Epithelial cell of umbilical artery (primary cell): ENCODE measurements around the gene DSTN. TPM values are rescaled to one million over a fixed set of nuclear protein-coding genes. Genes with fewer than 3 reads are reported as not detected.

Experiments used
- total RNA-seq: library from RNA; depleted of rRNA; stranded (reverse); fragments of >200 nt; gene quantifications from 2 replicates; pipeline ENCODE4 v1.2.3, GENCODE V29; 2014

Gene DSTN
- 248 and 320 TPM in 2 replicates for total RNA-seq

DNA sequence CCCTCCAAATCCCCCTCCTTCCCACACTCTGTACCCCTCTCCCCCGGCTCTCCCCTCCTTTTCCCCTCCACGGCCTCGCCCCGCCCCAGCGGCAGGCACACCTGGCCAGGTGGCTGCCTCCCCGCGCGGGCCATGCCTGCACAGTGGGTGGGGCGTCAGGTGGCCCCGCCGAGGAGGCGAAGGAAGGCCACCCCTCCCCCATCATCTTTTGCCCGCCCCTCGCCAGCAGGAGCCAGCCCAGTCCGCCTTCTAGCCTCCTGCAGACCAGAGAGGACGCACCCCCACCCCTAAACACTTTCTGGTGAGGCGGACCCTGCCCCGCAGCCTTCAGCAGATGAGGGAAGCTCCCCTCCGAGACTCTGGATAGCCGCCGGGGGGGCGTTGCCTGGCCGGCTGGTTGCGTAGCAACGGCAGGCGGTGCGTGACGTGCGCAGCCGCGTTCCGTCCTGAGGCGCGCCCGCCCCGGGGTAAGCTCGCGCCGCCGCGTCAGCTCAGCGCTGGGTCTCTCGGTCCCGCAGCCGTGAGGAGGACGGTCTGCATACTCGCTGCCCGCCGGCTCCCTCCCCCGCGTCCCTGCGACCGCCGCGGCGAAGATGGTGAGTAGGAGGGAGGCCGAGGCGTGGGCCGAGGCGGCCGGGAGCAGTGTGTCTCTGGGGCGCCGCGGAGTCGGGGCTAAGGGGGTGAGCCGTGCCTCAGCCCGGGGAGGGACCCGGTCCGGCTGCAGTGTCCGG lies at the start of gene DSTN:
Gene DSTN, plus strand, starts transcription at position 460 of the 731 bp plus-strand sequence. Its CDS starts 134 bp downstream, at position 594.

DNA sequence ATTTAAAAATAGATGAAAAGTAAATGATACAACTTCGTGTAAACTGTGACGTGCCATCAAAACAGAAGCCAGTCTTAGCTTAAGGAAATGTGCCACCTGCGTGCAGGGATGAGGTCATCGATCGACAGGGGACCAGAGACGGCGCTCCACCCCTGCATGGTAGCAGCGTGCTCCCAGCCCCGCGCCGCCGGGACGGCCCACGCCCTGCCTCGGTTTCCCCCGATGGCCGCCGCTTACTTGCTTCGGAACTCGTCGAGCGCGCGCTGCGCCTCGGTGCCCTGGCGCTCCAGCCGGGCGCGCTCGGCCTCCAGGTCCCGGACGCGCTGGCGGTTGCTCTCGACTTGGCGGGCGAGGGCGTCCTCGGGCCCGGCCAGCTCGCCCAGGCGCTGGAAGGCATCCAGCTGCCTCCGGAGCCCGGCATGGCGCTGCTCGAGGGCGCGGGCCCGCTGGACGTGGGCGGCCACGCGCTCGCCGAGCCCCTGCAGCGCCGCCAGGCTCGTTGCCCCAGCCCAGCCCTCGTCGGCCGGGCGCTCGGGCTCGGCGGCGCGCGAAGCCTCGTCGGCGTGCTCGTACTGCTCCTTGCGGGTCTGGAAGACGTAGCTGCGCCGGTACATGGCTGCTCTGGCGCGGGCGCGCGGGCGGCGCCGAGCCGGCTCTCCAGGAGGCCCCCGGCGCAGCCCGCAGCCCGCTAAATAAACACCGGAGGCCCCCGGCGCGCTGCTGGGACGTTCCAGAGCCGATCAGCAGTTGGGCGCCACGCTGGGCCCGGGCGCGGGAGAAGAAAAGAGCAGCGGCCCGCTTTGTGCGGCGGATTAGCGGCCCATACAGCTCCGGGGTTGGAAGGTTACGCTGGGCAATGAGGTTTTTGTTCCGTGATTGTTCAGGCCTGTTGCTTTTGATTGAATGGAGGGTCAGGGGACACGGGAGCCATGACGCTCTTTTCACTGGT lies 38.9 kb upstream of the DSTN start, which contains the start of gene BFSP1:
Gene BFSP1, minus strand, starts transcription at position 664 of the 949 bp plus-strand sequence. Its CDS starts 50 bp downstream, at position 614.

Other genes starting within 250 kb of the DSTN start
- 2.7 and 2.9 TPM in 2 replicates for gene BFSP1, start 38.7 kb upstream of the DSTN start, total RNA-seq
- gene RRBP1, start 112.2 kb downstream of the DSTN start, total RNA-seq: 99.4 and 117 TPM in 2 replicates
- gene BANF2, start 129.9 kb downstream of the DSTN start, total RNA-seq: not detected in 2 replicates